Neural progenitor cell (in vitro differentiated cells): ENCODE results near the gene LPP. TPM values are rescaled to one million over a fixed set of nuclear protein-coding genes. Genes with fewer than 3 reads are reported as not detected.

Experiments used
- DNase-seq: peaks from one replicate; pipeline ENCODE4 v3.0.0-alpha.2; 2016; ENCODE audit warnings: low spot score
- H2AFZ ChIP-seq: fragments of 200-600 bp; sonication (generic); replicated peaks from 2 replicates; pipeline ENCODE4 v1.6.1; 2016; ENCODE audit warnings: antibody characterized with exemption
- H3F3A ChIP-seq: fragments of 200-600 bp; sonication (generic); 2 replicates; pipeline ENCODE4 v1.6.1; 2016; ENCODE audit warnings: antibody characterized with exemption, low read depth
- H3K27ac ChIP-seq: fragments of 200-600 bp; sonication (generic); 2 replicates; pipeline ENCODE4 v1.5.1; 2016; ENCODE audit warnings: mild to moderate bottlenecking
- H3K27me3 ChIP-seq: fragments of 200-600 bp; sonication (generic); 2 replicates; pipeline ENCODE4 v1.6.1; 2016; ENCODE audit warnings: mild to moderate bottlenecking, moderate library complexity
- H3K36me3 ChIP-seq: fragments of 200-600 bp; sonication (generic); 2 replicates; pipeline ENCODE4 v1.5.1; 2016
- H3K4me1 ChIP-seq: fragments of 200-600 bp; sonication (generic); 2 replicates; pipeline ENCODE4 v1.6.1; 2016; ENCODE audit warnings: mixed run types
- H3K4me2 ChIP-seq: fragments of 200-600 bp; sonication (generic); 2 replicates; pipeline ENCODE4 v1.6.1; 2016
- H3K4me3 ChIP-seq: fragments of 200-600 bp; sonication (generic); 2 replicates; pipeline ENCODE4 v1.5.1; 2016
- H3K79me2 ChIP-seq: fragments of 200-600 bp; sonication (generic); 2 replicates; pipeline ENCODE4 v1.6.1; 2016; ENCODE audit warnings: low read depth
- H3K9ac ChIP-seq: fragments of 200-600 bp; sonication (generic); 2 replicates; pipeline ENCODE4 v1.6.1; 2016
- H3K9me3 ChIP-seq: fragments of 200-600 bp; sonication (generic); 2 replicates; pipeline ENCODE4 v1.5.1; 2016; ENCODE audit warnings: low read depth
- H4K20me1 ChIP-seq: fragments of 200-600 bp; sonication (generic); 2 replicates; pipeline ENCODE4 v1.6.1; 2016; ENCODE audit warnings: low read depth
- H3K27ac Mint-ChIP-seq: 3 replicates; pipeline ENCODE4 v1.8.0; 2021; ENCODE audit warnings: mixed read lengths
- H3K27me3 Mint-ChIP-seq: 2 replicates; pipeline ENCODE4 v1.8.0; 2022; ENCODE audit warnings: low read depth, mild to moderate bottlenecking, inconsistent platforms, moderate library complexity, mixed read lengths; ENCODE audit not compliant: insufficient read depth
- H3K36me3 Mint-ChIP-seq: 3 replicates; pipeline ENCODE4 v1.8.0; 2021; ENCODE audit warnings: mixed read lengths
- H3K4me1 Mint-ChIP-seq: 3 replicates; pipeline ENCODE4 v1.8.0; 2021; ENCODE audit warnings: mixed read lengths
- H3K4me3 Mint-ChIP-seq: 3 replicates; pipeline ENCODE4 v1.8.0; 2021; ENCODE audit warnings: mild to moderate bottlenecking, moderate library complexity, mixed read lengths
- H3K9me3 Mint-ChIP-seq: 3 replicates; pipeline ENCODE4 v1.8.0; 2020; ENCODE audit warnings: mixed read lengths
- EZH2 ChIP-seq: fragments of 200-600 bp; sonication (generic); IDR thresholded peaks from 2 replicates; pipeline ENCODE4 v1.6.1; 2017; ENCODE audit warnings: antibody characterized with exemption, mild to moderate bottlenecking, moderate library complexity
- EZH2phosphoT487 ChIP-seq: fragments of 200-600 bp; sonication (generic); IDR thresholded peaks from 2 replicates; pipeline ENCODE4 v1.6.1; 2017; ENCODE audit warnings: antibody characterized with exemption
- total RNA-seq: library from RNA; depleted of rRNA; stranded (reverse); fragments of >200 nt; gene quantifications from 2 replicates; pipeline ENCODE4 v1.2.3, GENCODE V29; 2015; ENCODE audit warnings: low replicate concordance
- TF ChIP-seq, protein P1 (sequence below): fragments of 200-600 bp; sonication (generic); IDR thresholded peaks from 2 replicates; pipeline ENCODE4 v1.5.1; 2017; ENCODE audit warnings: antibody characterized with exemption, mild to moderate bottlenecking

LPP gene
- total RNA-seq, 1 donor from 2014 or later, result 18.9 TPM

DNA sequence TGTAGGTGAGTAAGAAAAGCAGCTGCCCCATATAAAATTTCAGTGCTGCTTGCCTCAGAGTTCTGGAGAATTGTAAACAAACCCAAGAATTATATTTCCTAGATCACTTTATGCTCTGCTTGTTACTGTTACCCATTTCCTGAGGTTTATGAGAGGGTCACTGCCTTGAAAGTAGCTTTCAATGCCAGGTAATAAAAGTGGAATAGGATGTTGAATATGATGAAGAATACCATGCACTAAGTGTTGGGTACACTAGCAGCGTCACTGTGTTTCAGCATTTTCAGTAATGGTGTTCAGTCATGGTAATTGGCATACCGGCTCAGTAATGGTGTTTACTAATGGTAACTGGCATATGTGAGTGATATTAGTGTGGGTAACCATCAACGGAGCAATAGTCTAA is 568.0 kb downstream of the LPP start:
- Histone ChIP-seq H3K4me3 (no peak overlapping the region), H3K36me3 (no peaks in the 10 kb centered on the region), H3F3A (no peaks in the 10 kb centered on the region), H4K20me1 (no peaks in the 10 kb centered on the region), H3K27ac (no peak overlapping the region), H3K9me3 (no peaks in the 10 kb centered on the region), H3K4me1 (no peaks in the 10 kb centered on the region), H3K27me3 (no peaks in the 10 kb centered on the region), H3K79me2 (no peaks in the 10 kb centered on the region), H3K4me2 (no peak overlapping the region), H2AFZ (no peak overlapping the region), H3K9ac (no peak overlapping the region)
- no peak overlapping the region for H3K4me3 Mint-ChIP-seq
- H3K36me3 Mint-ChIP-seq, result no peaks in the 10 kb centered on the region
- no peak for DNase-seq
- no peaks in the 10 kb centered on the region for H3K27me3 Mint-ChIP-seq
- no peak for TF ChIP-seq EZH2
- TF ChIP-seq EZH2phosphoT487, result no peak
- TF ChIP-seq, protein P1, sequence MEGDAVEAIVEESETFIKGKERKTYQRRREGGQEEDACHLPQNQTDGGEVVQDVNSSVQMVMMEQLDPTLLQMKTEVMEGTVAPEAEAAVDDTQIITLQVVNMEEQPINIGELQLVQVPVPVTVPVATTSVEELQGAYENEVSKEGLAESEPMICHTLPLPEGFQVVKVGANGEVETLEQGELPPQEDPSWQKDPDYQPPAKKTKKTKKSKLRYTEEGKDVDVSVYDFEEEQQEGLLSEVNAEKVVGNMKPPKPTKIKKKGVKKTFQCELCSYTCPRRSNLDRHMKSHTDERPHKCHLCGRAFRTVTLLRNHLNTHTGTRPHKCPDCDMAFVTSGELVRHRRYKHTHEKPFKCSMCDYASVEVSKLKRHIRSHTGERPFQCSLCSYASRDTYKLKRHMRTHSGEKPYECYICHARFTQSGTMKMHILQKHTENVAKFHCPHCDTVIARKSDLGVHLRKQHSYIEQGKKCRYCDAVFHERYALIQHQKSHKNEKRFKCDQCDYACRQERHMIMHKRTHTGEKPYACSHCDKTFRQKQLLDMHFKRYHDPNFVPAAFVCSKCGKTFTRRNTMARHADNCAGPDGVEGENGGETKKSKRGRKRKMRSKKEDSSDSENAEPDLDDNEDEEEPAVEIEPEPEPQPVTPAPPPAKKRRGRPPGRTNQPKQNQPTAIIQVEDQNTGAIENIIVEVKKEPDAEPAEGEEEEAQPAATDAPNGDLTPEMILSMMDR, result no peak
- H3K4me1 Mint-ChIP-seq, result peaks cover 5% of the 10 kb centered on the region
- H3K9me3 Mint-ChIP-seq, result no peaks in the 10 kb centered on the region
- H3K27ac Mint-ChIP-seq, result no peak overlapping the region

DNA sequence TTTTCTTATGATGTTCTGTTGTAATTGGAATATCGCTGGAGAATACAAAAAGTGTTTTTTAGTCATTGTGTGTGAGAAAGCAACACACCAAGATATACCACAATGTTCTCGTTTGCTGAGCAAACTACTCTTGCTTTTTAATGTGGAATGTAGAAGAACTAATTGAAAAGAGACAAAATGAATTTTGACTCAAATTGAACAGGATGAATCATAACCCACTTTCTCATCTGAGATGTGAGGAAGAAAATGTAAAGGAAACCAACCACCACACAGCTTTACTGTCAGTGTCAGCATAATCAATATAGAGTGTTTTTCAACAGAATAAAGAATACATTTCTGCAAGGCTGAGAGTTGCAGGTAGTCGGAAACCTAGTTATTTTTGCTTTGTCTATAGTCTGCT is 569.0 kb downstream of the LPP start:
- Histone ChIP-seq H3K79me2 (no peaks in the 10 kb centered on the region), H3K4me3 (no peak overlapping the region), H3K27me3 (no peaks in the 10 kb centered on the region), H3K9ac (no peak overlapping the region), H3K27ac (no peak overlapping the region), H3K9me3 (no peaks in the 10 kb centered on the region), H3K36me3 (no peaks in the 10 kb centered on the region), H3K4me1 (no peaks in the 10 kb centered on the region), H3F3A (no peaks in the 10 kb centered on the region), H2AFZ (no peak overlapping the region), H3K4me2 (no peak overlapping the region), H4K20me1 (no peaks in the 10 kb centered on the region)
- TF ChIP-seq EZH2 (no peak), EZH2phosphoT487 (no peak)
- TF ChIP-seq, protein P1, result no peak
- no peak for DNase-seq
- peaks cover 5% of the 10 kb centered on the region for H3K4me1 Mint-ChIP-seq
- no peaks in the 10 kb centered on the region for H3K9me3 Mint-ChIP-seq
- H3K36me3 Mint-ChIP-seq, result no peaks in the 10 kb centered on the region
- H3K27me3 Mint-ChIP-seq, result no peaks in the 10 kb centered on the region
- H3K27ac Mint-ChIP-seq, result no peak overlapping the region
- no peak overlapping the region for H3K4me3 Mint-ChIP-seq

DNA sequence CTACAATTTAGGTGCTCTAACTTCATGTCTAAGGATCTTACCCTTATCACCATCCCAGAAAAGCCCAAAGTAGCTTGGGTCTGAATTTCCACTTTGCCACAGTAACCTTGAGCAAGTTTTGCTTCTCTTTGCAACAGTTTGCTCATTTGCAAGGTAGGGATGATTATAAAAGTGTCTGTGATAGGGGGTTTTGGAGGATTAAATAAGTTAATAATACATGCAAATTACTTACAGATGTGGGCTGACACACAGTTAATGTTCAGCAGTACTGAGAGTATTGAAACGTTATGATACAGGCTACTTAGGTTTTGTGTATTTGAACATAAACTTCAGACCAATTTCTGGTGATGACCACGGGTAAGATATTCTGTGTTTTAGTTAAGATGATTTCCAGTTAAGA is 573.1 kb downstream of the LPP start:
- no peak overlapping the region for H3K4me2 ChIP-seq
- TF ChIP-seq, protein P1, result no peak
- TF ChIP-seq EZH2 (no peak), EZH2phosphoT487 (no peak)
- H3K9me3 Mint-ChIP-seq, result no peaks in the 10 kb centered on the region
- H3K9ac ChIP-seq, result no peak overlapping the region
- DNase-seq, result no peak
- no peaks in the 10 kb centered on the region for H3K36me3 ChIP-seq
- H3K4me3 ChIP-seq, result no peak overlapping the region
- H3K36me3 Mint-ChIP-seq, result no peaks in the 10 kb centered on the region
- H3K79me2 ChIP-seq, result no peaks in the 10 kb centered on the region
- no peak overlapping the region for H3K27ac ChIP-seq
- H3K27ac Mint-ChIP-seq, result no peak overlapping the region
- no peaks in the 10 kb centered on the region for H3F3A ChIP-seq
- H4K20me1 ChIP-seq, result no peaks in the 10 kb centered on the region
- H3K9me3 ChIP-seq, result no peaks in the 10 kb centered on the region
- H3K27me3 ChIP-seq, result no peaks in the 10 kb centered on the region
- H3K27me3 Mint-ChIP-seq, result no peaks in the 10 kb centered on the region
- H3K4me1 Mint-ChIP-seq, result no peaks in the 10 kb centered on the region
- no peak overlapping the region for H3K4me3 Mint-ChIP-seq
- H2AFZ ChIP-seq, result no peak overlapping the region
- no peaks in the 10 kb centered on the region for H3K4me1 ChIP-seq
